ENCODE results near the gene TIMM22.

Gene TIMM22

GRCh38 chr17:1011760-1012735, 15.1 kb downstream of the TIMM22 start:
- TF ChIP-seq CTCF (IDR thresholded peaks at IDR 0.05; ENCODE audit: insufficient read depth, low read depth, low read length, missing control alignments): no peak
- no peak for DNase-seq (ENCODE audit: low read depth)
- no peak overlapping the region for H3K4me3 ChIP-seq (ENCODE audit: low read depth, low read length)

GRCh38 chr17:1012823-1013728, 16.1 kb downstream of the TIMM22 start:
- DNase-seq (ENCODE audit: low read depth): no peak
- H3K4me3 ChIP-seq (ENCODE audit: low read depth, low read length): no peak overlapping the region
- TF ChIP-seq CTCF (IDR thresholded peaks at IDR 0.05; ENCODE audit: insufficient read depth, low read depth, low read length, missing control alignments): no peak

GRCh38 chr17:1013729-1014090, 16.8 kb downstream of the TIMM22 start:
- TF ChIP-seq CTCF (IDR thresholded peaks at IDR 0.05; ENCODE audit: insufficient read depth, low read depth, low read length, missing control alignments): no peak
- H3K4me3 ChIP-seq (ENCODE audit: low read depth, low read length): no peak overlapping the region
- no peak for DNase-seq (ENCODE audit: low read depth)

DNA sequence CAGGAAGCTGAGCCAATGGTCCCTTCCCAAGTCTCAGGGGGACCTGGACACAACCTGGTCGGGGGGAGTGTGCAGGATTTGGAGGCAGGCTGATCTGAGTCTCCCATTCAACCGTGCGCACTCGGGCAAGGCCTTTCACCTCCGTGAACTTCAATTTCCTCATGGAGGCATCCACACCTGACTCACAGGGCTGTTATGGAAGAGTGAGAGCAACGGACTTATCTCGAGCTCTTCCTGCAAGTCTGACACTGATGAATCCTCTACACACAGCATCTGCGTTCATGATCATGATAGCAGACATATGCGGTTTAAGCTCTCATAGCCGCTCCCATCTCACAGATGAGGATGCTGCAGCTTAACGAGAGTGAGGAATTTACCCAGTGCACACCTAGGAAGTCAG, 21.6 kb downstream of the TIMM22 start:
- DNase-seq (ENCODE audit: low read depth): no peak
- H3K4me3 ChIP-seq (ENCODE audit: low read depth, low read length): no peak overlapping the region
- no peak for TF ChIP-seq CTCF (IDR thresholded peaks at IDR 0.05; ENCODE audit: insufficient read depth, low read depth, low read length, missing control alignments)

- no peak for TF ChIP-seq CTCF (IDR thresholded peaks at IDR 0.05; ENCODE audit: insufficient read depth, low read depth, low read length, missing control alignments)
- no peak overlapping the region for H3K4me3 ChIP-seq (ENCODE audit: low read depth, low read length)
- no peak for DNase-seq (ENCODE audit: low read depth)
Measured at GRCh38 chr17:1019451-1019850, 22.5 kb downstream of the TIMM22 start.

- no peak for DNase-seq (ENCODE audit: low read depth)
- TF ChIP-seq CTCF (IDR thresholded peaks at IDR 0.05; ENCODE audit: insufficient read depth, low read depth, low read length, missing control alignments): no peak
- no peak overlapping the region for H3K4me3 ChIP-seq (ENCODE audit: low read depth, low read length)
Measured at GRCh38 chr17:1021147-1021546, 24.2 kb downstream of the TIMM22 start.
